Upper lobe of left lung (tissue), 4 donors: ENCODE results near the gene TMEM255A.
A peak's percentile ranks its signal among the peaks of the same experiment; 100 is the strongest.

Source experiments
- EP300 ChIP-seq, 4 donors: sonication (generic); formaldehyde crosslinking; IDR thresholded peaks; one replicate each; pipeline ENCODE4 v1.5.1; 2017; ENCODE audit warnings: antibody characterized with exemption in 4 of 4, control low read depth in 2 of 4
- POLR2A ChIP-seq, 4 donors: fragments of 450-650 bp; IDR thresholded peaks; one replicate each; pipeline ENCODE4 v1.5.1; 2016 to 2017; ENCODE audit warnings: antibody characterized with exemption in 4 of 4, mild to moderate bottlenecking in 2 of 4
- POLR2AphosphoS5 ChIP-seq, 2 donors: sonication (generic); formaldehyde crosslinking; IDR thresholded peaks; one replicate each; pipeline ENCODE4 v1.5.1; 2017; ENCODE audit warnings: antibody characterized with exemption in 2 of 2
- TF ChIP-seq, protein P1 (sequence below), 6 experiments: fragments of 450-650 bp in 4 of 6; fragments of 200-600 bp in 2 of 6; sonication (generic) in 2 of 6; IDR thresholded peaks; one replicate each; pipeline ENCODE4 v1.5.1; 2016 to 2019; ENCODE audit warnings: antibody characterized with exemption in 6 of 6

DNA sequence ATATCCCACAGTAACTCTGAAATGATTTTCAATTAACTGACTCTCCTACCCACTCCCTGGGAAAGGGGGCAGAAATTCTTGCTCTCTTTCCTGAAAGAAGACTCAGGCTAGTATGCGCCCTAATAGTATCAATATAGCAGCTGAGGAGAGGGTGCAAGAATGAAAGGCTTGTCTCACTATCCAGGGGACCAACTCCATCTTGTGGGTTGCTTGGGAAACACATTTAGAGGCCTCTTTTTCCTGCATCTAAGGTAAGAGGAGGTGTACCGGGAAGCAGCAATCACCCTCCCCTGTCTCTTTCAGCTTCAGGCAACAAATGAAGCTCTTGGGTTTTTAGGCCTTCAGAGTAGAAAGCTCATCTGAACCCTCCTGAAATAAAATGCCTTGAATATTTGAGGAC, 11.3 kb downstream of the TMEM255A start:
- TF ChIP-seq, protein P1, sequence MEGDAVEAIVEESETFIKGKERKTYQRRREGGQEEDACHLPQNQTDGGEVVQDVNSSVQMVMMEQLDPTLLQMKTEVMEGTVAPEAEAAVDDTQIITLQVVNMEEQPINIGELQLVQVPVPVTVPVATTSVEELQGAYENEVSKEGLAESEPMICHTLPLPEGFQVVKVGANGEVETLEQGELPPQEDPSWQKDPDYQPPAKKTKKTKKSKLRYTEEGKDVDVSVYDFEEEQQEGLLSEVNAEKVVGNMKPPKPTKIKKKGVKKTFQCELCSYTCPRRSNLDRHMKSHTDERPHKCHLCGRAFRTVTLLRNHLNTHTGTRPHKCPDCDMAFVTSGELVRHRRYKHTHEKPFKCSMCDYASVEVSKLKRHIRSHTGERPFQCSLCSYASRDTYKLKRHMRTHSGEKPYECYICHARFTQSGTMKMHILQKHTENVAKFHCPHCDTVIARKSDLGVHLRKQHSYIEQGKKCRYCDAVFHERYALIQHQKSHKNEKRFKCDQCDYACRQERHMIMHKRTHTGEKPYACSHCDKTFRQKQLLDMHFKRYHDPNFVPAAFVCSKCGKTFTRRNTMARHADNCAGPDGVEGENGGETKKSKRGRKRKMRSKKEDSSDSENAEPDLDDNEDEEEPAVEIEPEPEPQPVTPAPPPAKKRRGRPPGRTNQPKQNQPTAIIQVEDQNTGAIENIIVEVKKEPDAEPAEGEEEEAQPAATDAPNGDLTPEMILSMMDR (IDR thresholded peaks at IDR 0.05), result peak in 1 of 6 experiments; percentile 15
- TF ChIP-seq POLR2AphosphoS5 (IDR thresholded peaks at IDR 0.05), result no peak
- TF ChIP-seq POLR2A (IDR thresholded peaks at IDR 0.05), result no peak
- TF ChIP-seq EP300 (IDR thresholded peaks at IDR 0.05), result no peak
